Measurements from ENCODE around the gene MBOAT2. TPM values are rescaled to one million over a fixed set of nuclear protein-coding genes. Genes with fewer than 3 reads are reported as not detected.

MBOAT2 gene
- total and polyA plus RNA-seq, 7 donors, result 0.11 to 3.5 (median 0.83) TPM

DNA sequence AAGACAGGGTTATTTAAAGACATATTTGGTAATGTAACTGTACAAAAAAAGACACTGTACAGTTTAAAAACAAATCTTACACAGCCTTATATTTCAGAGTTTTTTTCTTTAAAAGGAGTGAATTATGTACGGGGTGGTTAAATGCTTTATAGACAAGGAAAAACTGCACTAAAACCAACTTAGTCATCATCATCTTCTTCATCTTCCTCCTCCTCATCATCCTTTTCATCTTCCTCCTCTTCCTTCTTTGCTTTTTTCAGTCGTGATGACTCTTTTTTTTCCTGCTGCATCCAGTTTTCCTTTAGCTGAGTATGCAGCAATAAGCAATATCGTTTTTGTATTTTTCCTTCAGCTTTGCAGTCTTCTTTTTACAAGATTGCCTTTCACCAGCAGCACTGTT is 14.6 kb upstream of the MBOAT2 start:
- ATAC-seq (no peak), DNase-seq (no peak)
- intact Hi-C loops (cut with DNase I), result no loop called here
- WGBS, 3 donors, result 51 to 64% (median 57%) methylated on average over 3 of the region's 3 CpGs
- Histone ChIP-seq H3K4me3 (no peak overlapping the region), H3K4me1 (no peaks in the 10 kb centered on the region), H3K27me3 (ENCODE audit: insufficient read depth in 3 of 3, low read length in 2 of 3) (no peaks in the 10 kb centered on the region), H3K9me3 (no peaks in the 10 kb centered on the region), H3K27ac (no peak overlapping the region), H3K36me3 (ENCODE audit: insufficient read depth in 1 of 2, low read depth in 1 of 2) (no peaks in the 10 kb centered on the region)
- TF ChIP-seq, protein P1, sequence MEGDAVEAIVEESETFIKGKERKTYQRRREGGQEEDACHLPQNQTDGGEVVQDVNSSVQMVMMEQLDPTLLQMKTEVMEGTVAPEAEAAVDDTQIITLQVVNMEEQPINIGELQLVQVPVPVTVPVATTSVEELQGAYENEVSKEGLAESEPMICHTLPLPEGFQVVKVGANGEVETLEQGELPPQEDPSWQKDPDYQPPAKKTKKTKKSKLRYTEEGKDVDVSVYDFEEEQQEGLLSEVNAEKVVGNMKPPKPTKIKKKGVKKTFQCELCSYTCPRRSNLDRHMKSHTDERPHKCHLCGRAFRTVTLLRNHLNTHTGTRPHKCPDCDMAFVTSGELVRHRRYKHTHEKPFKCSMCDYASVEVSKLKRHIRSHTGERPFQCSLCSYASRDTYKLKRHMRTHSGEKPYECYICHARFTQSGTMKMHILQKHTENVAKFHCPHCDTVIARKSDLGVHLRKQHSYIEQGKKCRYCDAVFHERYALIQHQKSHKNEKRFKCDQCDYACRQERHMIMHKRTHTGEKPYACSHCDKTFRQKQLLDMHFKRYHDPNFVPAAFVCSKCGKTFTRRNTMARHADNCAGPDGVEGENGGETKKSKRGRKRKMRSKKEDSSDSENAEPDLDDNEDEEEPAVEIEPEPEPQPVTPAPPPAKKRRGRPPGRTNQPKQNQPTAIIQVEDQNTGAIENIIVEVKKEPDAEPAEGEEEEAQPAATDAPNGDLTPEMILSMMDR (IDR thresholded peaks at IDR 0.05), result no peak

DNA sequence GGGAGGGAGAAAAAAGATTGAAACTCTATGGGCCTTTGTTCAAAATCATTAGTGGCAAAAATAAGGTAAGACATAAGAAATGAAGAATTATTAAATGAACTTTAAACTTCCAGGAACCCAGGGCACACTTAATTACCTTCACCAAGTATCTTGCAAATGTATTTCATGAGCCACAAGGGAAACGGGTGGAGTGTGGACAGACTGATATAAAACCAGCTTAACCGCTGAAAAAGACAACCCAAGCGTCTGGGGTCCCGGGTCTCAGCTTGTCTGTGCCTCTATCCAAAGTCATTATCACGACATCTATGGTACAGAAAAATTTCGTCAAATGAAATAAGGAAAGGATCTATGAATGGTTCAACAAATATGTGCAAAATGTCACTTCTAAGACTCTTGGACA is 13.9 kb upstream of the MBOAT2 start:
- 82 to 87% (median 84%) methylated on average over 6 of the region's 6 CpGs for WGBS, 3 donors
- no peak overlapping the region for H3K27ac ChIP-seq
- no peaks in the 10 kb centered on the region for H3K4me1 ChIP-seq
- no peak overlapping the region for H3K4me3 ChIP-seq
- intact Hi-C loops (cut with DNase I), result no loop called here
- ATAC-seq, result no peak
- TF ChIP-seq, protein P1 (IDR thresholded peaks at IDR 0.05), result no peak
- no peaks in the 10 kb centered on the region for H3K27me3 ChIP-seq (ENCODE audit: insufficient read depth in 3 of 3, low read length in 2 of 3)
- no peak for DNase-seq
- no peaks in the 10 kb centered on the region for H3K36me3 ChIP-seq (ENCODE audit: insufficient read depth in 1 of 2, low read depth in 1 of 2)
- no peaks in the 10 kb centered on the region for H3K9me3 ChIP-seq

DNA sequence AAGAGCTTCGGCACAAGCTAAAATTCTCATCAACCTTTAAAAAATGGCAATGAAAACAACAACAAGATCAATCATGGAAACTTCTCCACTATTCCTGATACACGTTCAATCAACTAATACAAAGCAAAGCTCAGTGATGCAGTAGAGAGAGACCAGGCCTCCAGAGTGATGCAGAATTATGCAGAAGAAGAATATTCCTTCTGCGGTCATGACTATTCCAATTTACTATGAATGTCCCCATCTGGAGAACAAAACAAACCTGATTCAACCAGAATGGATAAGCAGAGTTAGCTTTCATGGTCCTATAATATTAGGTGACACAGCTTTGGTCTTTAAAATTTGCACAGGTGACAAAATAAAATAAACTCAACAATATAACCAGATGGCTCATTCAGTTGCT is 12.5 kb upstream of the MBOAT2 start:
- H3K27me3 ChIP-seq (ENCODE audit: insufficient read depth in 3 of 3, low read length in 2 of 3), result no peaks in the 10 kb centered on the region
- no peak overlapping the region for H3K4me3 ChIP-seq
- H3K9me3 ChIP-seq, result no peaks in the 10 kb centered on the region
- H3K36me3 ChIP-seq (ENCODE audit: insufficient read depth in 1 of 2, low read depth in 1 of 2), result no peaks in the 10 kb centered on the region
- no peak overlapping the region for H3K27ac ChIP-seq
- 93 to 94% (median 93%) methylated on average over 3 of the region's 3 CpGs for WGBS, 3 donors
- ATAC-seq (no peak), DNase-seq (no peak)
- intact Hi-C loops (cut with DNase I), result no loop called here
- no peaks in the 10 kb centered on the region for H3K4me1 ChIP-seq
- TF ChIP-seq, protein P1 (IDR thresholded peaks at IDR 0.05), result no peak

DNA sequence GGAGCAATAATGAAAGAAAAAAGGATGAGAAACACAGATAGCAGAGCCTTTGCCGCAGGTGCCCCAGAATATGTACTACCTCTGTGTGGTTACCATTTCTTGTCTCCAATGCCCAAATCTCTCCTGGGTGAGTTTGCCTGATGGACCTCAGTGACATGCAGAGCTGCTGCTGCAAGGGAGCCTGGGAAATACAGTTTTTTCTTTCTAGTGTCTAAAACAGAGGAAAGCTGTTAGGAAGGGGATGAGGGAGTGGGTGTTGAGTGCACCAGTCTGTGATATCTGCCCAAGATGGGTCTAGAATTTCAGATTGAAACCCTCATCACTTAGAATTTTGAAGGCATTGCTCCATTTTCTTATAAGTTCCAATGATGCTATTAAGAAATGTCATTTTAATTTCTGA is 9.9 kb upstream of the MBOAT2 start:
- Histone ChIP-seq H3K4me1 (no peaks in the 10 kb centered on the region), H3K27ac (no peak overlapping the region), H3K4me3 (no peak overlapping the region), H3K9me3 (no peaks in the 10 kb centered on the region), H3K27me3 (ENCODE audit: insufficient read depth in 3 of 3, low read length in 2 of 3) (no peaks in the 10 kb centered on the region), H3K36me3 (ENCODE audit: insufficient read depth in 1 of 2, low read depth in 1 of 2) (no peaks in the 10 kb centered on the region)
- intact Hi-C loops (cut with DNase I), result no loop called here
- TF ChIP-seq, protein P1 (IDR thresholded peaks at IDR 0.05), result no peak
- ATAC-seq (no peak), DNase-seq (no peak)
- WGBS, 3 donors, result 91 to 100% (median 97%) methylated on average over 1 of the region's 1 CpG

DNA sequence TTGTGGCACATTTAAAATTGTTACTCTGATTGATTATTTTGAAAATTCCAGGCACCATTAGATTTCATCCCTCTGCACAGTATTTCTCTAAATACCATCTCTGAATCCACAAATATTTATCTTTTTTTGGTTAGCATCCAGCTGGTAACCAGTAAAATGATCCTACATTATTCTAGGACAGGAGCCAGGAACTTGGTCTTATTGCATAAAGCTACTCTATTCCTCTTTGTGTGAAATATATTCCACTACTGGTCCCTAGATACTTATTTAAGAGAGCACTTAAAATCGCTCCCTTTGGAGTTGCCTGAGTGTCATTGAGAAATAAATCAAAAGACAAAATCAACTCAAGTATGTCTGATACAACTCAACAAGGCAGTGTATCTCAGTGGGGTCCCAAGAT is 7.4 kb upstream of the MBOAT2 start:
- DNase-seq, result no peak
- Histone ChIP-seq H3K4me1 (no peaks in the 10 kb centered on the region), H3K27ac (no peak overlapping the region), H3K36me3 (ENCODE audit: insufficient read depth in 1 of 2, low read depth in 1 of 2) (no peaks in the 10 kb centered on the region), H3K4me3 (no peak overlapping the region), H3K27me3 (ENCODE audit: insufficient read depth in 3 of 3, low read length in 2 of 3) (no peaks in the 10 kb centered on the region), H3K9me3 (no peaks in the 10 kb centered on the region)
- TF ChIP-seq, protein P1 (IDR thresholded peaks at IDR 0.05), result no peak
- 28 to 42% (median 42%) methylated on average over 1 of the region's 1 CpG for WGBS, 3 donors
- intact Hi-C loops (cut with DNase I), result no loop called here
- no peak for ATAC-seq
